Retinal pigment epithelial cell (primary cell): ENCODE measurements around the gene NHLH1.

ENCODE experiments used
- DNase-seq: peaks from one replicate; pipeline ENCODE4 v3.0.0-alpha.2; 2010; ENCODE audit warnings: low read depth
- H3K4me3 ChIP-seq: 2 replicates; pipeline ENCODE4 v1.5.1; 2011; ENCODE audit warnings: mild to moderate bottlenecking, low read length, control low read depth, moderate library complexity
- TF ChIP-seq, protein P1 (sequence below): conservative IDR thresholded peaks from 2 replicates; pipeline ENCODE4 v1.5.1; 2011; ENCODE audit warnings: low read depth, low read length, control low read depth, inconsistent platforms

Gene NHLH1

DNA sequence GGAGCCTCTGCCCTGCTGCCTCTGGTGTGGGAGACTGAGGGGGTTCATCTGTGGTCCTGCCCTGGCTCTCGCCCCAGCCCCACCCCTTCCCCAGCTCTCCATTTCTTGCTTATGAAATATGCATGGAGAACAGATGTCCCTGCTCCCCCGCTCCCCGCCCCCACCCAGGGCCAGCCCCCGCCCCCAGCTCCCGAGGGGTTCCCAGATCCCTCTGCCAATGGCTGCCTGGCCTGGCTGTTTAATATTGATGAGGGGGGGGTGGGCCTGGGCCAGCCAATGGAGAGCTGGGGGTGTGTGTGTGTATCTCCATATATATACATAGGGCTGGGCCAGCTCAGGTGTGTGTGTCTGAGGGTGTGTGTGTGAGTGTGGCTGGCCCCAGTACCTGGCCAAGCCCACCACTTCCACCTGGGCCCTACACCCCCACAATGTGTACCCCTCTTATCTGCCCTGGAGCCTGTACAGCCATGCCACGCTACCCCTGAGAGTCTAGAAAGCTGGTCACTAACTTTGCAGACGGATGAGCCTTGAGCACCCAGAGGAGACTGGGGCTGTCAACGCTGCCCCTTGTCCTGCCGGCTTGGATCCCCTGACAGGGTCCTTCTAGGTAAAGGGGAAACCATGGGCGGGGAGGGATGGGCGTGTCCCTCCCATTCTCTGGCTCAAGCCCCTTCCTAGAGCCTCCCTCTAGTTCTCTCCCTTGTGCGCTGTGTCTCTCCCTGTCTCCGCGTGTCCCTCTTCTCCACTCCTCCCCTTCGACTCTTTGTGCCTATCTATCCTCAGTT, at the start of gene NHLH1:
Gene NHLH1 (plus strand): TSS at position 341 of the 785 bp plus-strand sequence. CDS start 3,661 bp downstream, outside the sequence.
- no peak within 1 kb of the TSS for H3K4me3 ChIP-seq
- no peak for DNase-seq
- TF ChIP-seq, protein P1, sequence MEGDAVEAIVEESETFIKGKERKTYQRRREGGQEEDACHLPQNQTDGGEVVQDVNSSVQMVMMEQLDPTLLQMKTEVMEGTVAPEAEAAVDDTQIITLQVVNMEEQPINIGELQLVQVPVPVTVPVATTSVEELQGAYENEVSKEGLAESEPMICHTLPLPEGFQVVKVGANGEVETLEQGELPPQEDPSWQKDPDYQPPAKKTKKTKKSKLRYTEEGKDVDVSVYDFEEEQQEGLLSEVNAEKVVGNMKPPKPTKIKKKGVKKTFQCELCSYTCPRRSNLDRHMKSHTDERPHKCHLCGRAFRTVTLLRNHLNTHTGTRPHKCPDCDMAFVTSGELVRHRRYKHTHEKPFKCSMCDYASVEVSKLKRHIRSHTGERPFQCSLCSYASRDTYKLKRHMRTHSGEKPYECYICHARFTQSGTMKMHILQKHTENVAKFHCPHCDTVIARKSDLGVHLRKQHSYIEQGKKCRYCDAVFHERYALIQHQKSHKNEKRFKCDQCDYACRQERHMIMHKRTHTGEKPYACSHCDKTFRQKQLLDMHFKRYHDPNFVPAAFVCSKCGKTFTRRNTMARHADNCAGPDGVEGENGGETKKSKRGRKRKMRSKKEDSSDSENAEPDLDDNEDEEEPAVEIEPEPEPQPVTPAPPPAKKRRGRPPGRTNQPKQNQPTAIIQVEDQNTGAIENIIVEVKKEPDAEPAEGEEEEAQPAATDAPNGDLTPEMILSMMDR: no peak

DNA sequence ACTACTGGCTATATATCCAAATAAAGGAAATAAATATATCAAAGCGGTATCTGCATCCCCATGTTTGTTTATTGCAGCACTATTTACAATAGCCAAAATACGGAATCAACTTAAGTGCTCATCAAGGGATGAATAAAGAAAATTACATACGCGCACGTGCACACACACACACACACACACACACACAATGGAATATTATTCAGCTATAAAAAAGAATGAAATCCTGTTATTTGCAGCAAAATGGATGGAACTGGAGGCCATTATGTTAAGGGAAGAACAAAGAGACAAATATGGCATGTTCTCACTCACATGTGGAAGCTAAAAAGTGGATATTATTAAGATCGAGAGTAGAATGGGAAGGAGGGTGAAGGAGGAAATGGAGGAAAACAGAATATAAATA, 44.0 kb upstream of the NHLH1 start:
- no peak for DNase-seq
- H3K4me3 ChIP-seq: no peak overlapping the region
- TF ChIP-seq, protein P1: no peak

DNA sequence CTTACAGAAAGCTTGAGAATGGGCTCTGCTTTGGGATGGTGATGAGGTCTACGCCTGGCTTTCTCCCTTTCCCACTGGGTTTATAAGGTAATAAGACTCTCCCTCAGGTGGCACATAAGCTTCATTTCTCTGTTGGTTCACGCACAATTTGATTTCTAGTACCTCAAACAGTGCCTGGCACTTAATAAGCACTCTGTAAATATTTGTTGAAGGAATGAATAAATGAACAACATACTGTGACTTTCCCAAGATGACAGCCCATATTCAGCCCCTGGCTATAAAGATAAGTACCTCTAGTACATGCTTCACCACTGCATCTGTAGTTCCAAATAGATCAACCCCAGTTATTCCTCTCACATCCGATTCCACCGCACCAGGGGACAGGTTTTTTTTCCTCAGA, 41.6 kb upstream of the NHLH1 start:
- TF ChIP-seq, protein P1: no peak
- H3K4me3 ChIP-seq: no peak overlapping the region
- no peak for DNase-seq

DNA sequence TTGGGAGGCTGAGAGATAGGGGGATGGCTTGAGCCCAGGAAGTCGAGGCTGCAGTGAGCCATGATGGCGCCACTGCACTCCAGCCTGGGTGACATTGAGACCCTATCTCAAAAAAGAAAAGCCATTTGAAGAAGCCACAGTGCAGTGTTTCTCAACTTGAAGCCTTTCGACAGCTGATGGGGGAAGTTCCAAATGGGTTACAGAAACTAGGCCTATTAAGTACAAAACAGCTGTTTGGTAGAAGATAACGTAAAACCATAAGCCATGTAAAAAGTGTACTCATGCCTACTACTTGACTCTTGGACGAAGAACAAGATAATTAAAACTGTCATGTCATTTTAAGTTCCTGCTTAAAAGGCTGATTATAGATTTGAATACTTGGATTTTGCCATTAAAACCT, 40.5 kb upstream of the NHLH1 start:
- no peak overlapping the region for H3K4me3 ChIP-seq
- DNase-seq: no peak
- TF ChIP-seq, protein P1: no peak

DNA sequence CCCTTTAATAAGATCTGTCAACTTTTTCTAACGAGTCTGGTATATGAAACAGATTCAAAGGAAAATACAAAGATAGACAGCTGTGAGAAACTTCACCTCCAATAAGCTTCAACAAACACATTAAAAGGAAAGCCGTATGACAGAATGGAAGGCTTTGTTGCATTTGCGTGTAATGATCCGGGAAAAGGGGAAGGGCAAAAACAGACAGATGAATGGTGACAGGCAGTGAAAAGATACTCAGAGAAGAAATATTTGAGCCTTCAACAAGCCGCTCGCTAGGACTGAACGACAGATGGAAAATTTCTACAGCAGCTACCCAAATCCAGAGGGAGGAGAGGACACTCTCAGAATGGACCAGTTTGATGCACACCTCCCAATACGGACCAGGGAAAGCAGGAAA, 38.7 kb upstream of the NHLH1 start:
- no peak overlapping the region for H3K4me3 ChIP-seq
- DNase-seq: no peak
- TF ChIP-seq, protein P1: no peak

DNA sequence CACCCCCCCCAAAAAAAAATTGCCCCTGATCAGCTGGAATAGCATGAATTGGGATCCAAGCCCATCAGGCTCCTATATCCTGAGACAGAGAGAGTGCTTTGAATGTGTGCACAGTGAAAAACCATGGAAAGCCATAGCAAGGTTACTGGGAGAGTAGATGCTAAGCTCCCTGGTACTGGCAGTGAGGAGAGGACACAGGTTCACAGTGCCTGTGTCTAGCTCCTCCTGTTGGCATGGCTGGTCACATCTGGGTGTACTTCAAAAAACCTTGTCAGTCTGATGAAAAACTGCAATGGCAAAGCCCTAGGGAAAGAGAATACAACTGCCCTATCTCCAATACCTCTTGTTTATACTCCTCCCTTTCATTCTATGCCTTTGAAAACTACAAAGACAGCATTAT, 36.8 kb upstream of the NHLH1 start:
- no peak overlapping the region for H3K4me3 ChIP-seq
- TF ChIP-seq, protein P1: no peak
- DNase-seq: no peak

DNA sequence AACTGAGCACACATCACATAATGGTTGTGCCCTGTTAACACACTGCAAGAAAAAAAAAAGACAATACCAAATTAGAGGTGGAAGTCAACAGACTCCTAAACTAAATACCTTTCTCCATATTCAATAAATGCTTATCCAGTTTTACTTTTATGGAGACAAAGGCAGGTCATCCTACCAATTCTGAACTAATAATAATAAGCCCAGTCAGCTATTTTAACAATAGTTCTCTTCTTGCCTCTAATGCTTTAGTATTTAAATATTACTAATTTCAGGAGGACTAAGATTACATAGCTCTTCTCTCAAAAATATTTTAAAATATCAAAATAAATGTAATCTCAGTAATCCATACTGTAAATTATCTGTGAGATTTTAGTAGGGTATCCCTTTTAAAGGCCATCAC, 34.4 kb upstream of the NHLH1 start:
- TF ChIP-seq, protein P1: no peak
- H3K4me3 ChIP-seq: no peak overlapping the region
- DNase-seq: no peak
